ENCODE measurements around the gene PUM2. TPM values are rescaled to one million over a fixed set of nuclear protein-coding genes. Genes with fewer than 3 reads are reported as not detected.
"Not testable (repeated sequence)": the region's sequence is repeated elsewhere in the genome, so short reads cannot be mapped to it uniquely, and the experiment has no call there.

Gene PUM2
- total RNA-seq, 1 experiment from 2014 or later, result 43.6 TPM

- DNase-seq (ENCODE audit: extremely low read depth, low read depth), result no peak
These were observed 56.4 kb downstream of the PUM2 start for GRCh38 chr2:20294231-20294630.

GRCh38 chr2:20292984-20293383, 57.7 kb downstream of the PUM2 start:
- no peak for DNase-seq (ENCODE audit: extremely low read depth, low read depth)

- no peak for DNase-seq (ENCODE audit: extremely low read depth, low read depth)
These were observed 58.7 kb downstream of the PUM2 start for GRCh38 chr2:20291846-20292408.

- peak; percentile 83 for DNase-seq (ENCODE audit: extremely low read depth, low read depth)
These were observed 59.5 kb downstream of the PUM2 start for GRCh38 chr2:20291106-20291564.

GRCh38 chr2:20288642-20289340, 61.9 kb downstream of the PUM2 start:
- peak; percentile 17 for DNase-seq (ENCODE audit: extremely low read depth, low read depth)

GRCh38 chr2:20282916-20283592, 67.6 kb downstream of the PUM2 start:
- no peak for DNase-seq (ENCODE audit: extremely low read depth, low read depth)

- DNase-seq (ENCODE audit: extremely low read depth, low read depth), result no peak
These were observed 68.8 kb downstream of the PUM2 start for GRCh38 chr2:20281876-20282275.

GRCh38 chr2:20273042-20273441, 77.6 kb downstream of the PUM2 start:
- no peak for DNase-seq (ENCODE audit: extremely low read depth, low read depth)

GRCh38 chr2:20268317-20268716, 82.3 kb downstream of the PUM2 start:
- DNase-seq (ENCODE audit: extremely low read depth, low read depth), result not testable (repeated sequence)

GRCh38 chr2:20267529-20267928, 83.1 kb downstream of the PUM2 start:
- no peak for DNase-seq (ENCODE audit: extremely low read depth, low read depth)

GRCh38 chr2:20264629-20265028, 86.0 kb downstream of the PUM2 start:
- DNase-seq (ENCODE audit: extremely low read depth, low read depth), result no peak

GRCh38 chr2:20257411-20257810, 93.2 kb downstream of the PUM2 start:
- DNase-seq (ENCODE audit: extremely low read depth, low read depth), result no peak

- DNase-seq (ENCODE audit: extremely low read depth, low read depth), result no peak
These were observed 95.9 kb downstream of the PUM2 start for GRCh38 chr2:20254731-20255130.

- no peak for DNase-seq (ENCODE audit: extremely low read depth, low read depth)
These were observed 100.2 kb downstream of the PUM2 start for GRCh38 chr2:20250436-20250835.

GRCh38 chr2:20249170-20249569, 101.5 kb downstream of the PUM2 start:
- DNase-seq (ENCODE audit: extremely low read depth, low read depth), result no peak

- no peak for DNase-seq (ENCODE audit: extremely low read depth, low read depth)
These were observed 103.6 kb downstream of the PUM2 start for GRCh38 chr2:20247084-20247483.

GRCh38 chr2:20243637-20244036, 107.0 kb downstream of the PUM2 start:
- DNase-seq (ENCODE audit: extremely low read depth, low read depth), result not testable (repeated sequence)

- no peak for DNase-seq (ENCODE audit: extremely low read depth, low read depth)
These were observed 107.8 kb downstream of the PUM2 start for GRCh38 chr2:20242727-20243377.

GRCh38 chr2:20241973-20242726, 108.5 kb downstream of the PUM2 start:
- no peak for DNase-seq (ENCODE audit: extremely low read depth, low read depth)

- not testable (repeated sequence) for DNase-seq (ENCODE audit: extremely low read depth, low read depth)
These were observed 110.4 kb downstream of the PUM2 start for GRCh38 chr2:20240291-20240690.

- DNase-seq (ENCODE audit: extremely low read depth, low read depth), result no peak
These were observed 114.1 kb downstream of the PUM2 start for GRCh38 chr2:20236496-20236895.

All from NCI-H460 (cell line).